NT2/D1 (cell line): ENCODE measurements around the gene FAM13A.

Experiments
- SUZ12 ChIP-seq: IDR thresholded peaks from 2 replicates; pipeline ENCODE4 v1.6.1; 2011; ENCODE audit not compliant: insufficient read length, insufficient read depth; ENCODE audit errors: extremely low read depth
- YY1 ChIP-seq: IDR thresholded peaks from 2 replicates; pipeline ENCODE4 v1.6.1; 2011; ENCODE audit not compliant: insufficient read length, insufficient read depth
- ZNF274 ChIP-seq: IDR thresholded peaks from 2 replicates; pipeline ENCODE4 v1.6.1; 2011; ENCODE audit warnings: mild to moderate bottlenecking, low read depth, low read length

DNA sequence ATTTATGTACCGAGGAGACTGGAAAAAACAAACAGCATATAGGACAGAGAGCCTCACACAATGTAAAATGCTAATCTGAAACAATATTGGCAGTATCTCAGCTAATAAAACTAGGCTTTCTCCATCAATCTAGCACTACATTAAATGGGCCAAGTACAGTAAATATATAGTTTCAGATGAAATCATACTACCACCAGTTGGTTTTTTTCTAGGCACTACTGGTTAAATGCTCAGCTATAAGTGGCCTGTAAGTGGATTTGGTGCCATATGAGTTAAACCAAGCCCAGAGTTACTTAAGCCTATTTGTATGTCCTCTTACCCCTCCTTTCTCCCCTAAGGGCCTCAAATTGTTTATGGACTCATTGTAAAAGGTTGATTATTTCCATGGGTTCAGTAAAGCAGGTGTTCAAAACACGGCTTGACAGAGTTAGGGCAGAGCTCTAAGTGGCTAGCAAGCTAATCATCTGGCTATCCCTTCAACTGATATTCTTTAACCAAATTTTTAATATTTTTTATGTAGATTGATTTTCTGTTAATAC lies 57.5 kb downstream of the FAM13A start:
- TF ChIP-seq YY1 (no peak), ZNF274 (no peak), SUZ12 (no peak)
